Peyer's patch (tissue), 4 donors: ENCODE measurements around the gene FRAT1.
"Not testable (repeated sequence)": the region's sequence is repeated elsewhere in the genome, so short reads cannot be mapped to it uniquely, and the experiment has no call there.

Experiments used
- POLR2A ChIP-seq, 2 donors: fragments of 450-650 bp; IDR thresholded peaks; one replicate each; pipeline ENCODE4 v1.5.1; 2017; ENCODE audit warnings: antibody characterized with exemption in 2 of 2, mild to moderate bottlenecking in 2 of 2, moderate library complexity in 2 of 2
- TF ChIP-seq, protein P1 (sequence below), 6 experiments: fragments of 450-650 bp in 4 of 6; fragments of 200-600 bp in 2 of 6; sonication (generic) in 1 of 6; IDR thresholded peaks; one replicate each; pipeline ENCODE4 v1.5.1; 2017 to 2019; ENCODE audit warnings: antibody characterized with exemption in 6 of 6, mild to moderate bottlenecking in 3 of 6, moderate library complexity in 1 of 6

GRCh38 chr10:97290576-97291356 lies 28.3 kb upstream of the FRAT1 start:
- TF ChIP-seq, protein P1, sequence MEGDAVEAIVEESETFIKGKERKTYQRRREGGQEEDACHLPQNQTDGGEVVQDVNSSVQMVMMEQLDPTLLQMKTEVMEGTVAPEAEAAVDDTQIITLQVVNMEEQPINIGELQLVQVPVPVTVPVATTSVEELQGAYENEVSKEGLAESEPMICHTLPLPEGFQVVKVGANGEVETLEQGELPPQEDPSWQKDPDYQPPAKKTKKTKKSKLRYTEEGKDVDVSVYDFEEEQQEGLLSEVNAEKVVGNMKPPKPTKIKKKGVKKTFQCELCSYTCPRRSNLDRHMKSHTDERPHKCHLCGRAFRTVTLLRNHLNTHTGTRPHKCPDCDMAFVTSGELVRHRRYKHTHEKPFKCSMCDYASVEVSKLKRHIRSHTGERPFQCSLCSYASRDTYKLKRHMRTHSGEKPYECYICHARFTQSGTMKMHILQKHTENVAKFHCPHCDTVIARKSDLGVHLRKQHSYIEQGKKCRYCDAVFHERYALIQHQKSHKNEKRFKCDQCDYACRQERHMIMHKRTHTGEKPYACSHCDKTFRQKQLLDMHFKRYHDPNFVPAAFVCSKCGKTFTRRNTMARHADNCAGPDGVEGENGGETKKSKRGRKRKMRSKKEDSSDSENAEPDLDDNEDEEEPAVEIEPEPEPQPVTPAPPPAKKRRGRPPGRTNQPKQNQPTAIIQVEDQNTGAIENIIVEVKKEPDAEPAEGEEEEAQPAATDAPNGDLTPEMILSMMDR (IDR thresholded peaks at IDR 0.05): not testable (repeated sequence)
- TF ChIP-seq POLR2A (IDR thresholded peaks at IDR 0.05): not testable (repeated sequence)
